ENCODE measurements around the gene NWD2. TPM values are rescaled to one million over a fixed set of nuclear protein-coding genes. Genes with fewer than 3 reads are reported as not detected.

The NWD2 gene
- total and polyA plus RNA-seq, 10 of the 15 experiments (the other 5 are each of a cell fraction or from before 2014, with no cell fraction given) = not detected

GRCh38 chr4:37322122-37322521 lies 77.6 kb downstream of the NWD2 start:
- CTCF ChIA-PET = no interaction called here
- TF ChIP-seq, protein P1, sequence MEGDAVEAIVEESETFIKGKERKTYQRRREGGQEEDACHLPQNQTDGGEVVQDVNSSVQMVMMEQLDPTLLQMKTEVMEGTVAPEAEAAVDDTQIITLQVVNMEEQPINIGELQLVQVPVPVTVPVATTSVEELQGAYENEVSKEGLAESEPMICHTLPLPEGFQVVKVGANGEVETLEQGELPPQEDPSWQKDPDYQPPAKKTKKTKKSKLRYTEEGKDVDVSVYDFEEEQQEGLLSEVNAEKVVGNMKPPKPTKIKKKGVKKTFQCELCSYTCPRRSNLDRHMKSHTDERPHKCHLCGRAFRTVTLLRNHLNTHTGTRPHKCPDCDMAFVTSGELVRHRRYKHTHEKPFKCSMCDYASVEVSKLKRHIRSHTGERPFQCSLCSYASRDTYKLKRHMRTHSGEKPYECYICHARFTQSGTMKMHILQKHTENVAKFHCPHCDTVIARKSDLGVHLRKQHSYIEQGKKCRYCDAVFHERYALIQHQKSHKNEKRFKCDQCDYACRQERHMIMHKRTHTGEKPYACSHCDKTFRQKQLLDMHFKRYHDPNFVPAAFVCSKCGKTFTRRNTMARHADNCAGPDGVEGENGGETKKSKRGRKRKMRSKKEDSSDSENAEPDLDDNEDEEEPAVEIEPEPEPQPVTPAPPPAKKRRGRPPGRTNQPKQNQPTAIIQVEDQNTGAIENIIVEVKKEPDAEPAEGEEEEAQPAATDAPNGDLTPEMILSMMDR (IDR thresholded peaks at IDR 0.05 in 2 of 3, conservative IDR thresholded peaks at IDR 0.05 in 1 of 3; ENCODE audit: control insufficient read depth in 2 of 3, extremely low read depth in 1 of 3, insufficient read depth in 1 of 3, low read depth in 3 of 3, low read length in 3 of 3) = no peak
- TF ChIP-seq RELA (IDR thresholded peaks at IDR 0.05; ENCODE audit: borderline replicate concordance, partially characterized antibody) = no peak
- no peak for TF ChIP-seq HDGF (IDR thresholded peaks at IDR 0.05)
- no peak for TF ChIP-seq RBBP5 (conservative IDR thresholded peaks at IDR 0.05)
- no peak for TF ChIP-seq KDM1A (IDR thresholded peaks at IDR 0.05; ENCODE audit: borderline replicate concordance)
- no peak for TF ChIP-seq IKZF2 (IDR thresholded peaks at IDR 0.05)

DNA sequence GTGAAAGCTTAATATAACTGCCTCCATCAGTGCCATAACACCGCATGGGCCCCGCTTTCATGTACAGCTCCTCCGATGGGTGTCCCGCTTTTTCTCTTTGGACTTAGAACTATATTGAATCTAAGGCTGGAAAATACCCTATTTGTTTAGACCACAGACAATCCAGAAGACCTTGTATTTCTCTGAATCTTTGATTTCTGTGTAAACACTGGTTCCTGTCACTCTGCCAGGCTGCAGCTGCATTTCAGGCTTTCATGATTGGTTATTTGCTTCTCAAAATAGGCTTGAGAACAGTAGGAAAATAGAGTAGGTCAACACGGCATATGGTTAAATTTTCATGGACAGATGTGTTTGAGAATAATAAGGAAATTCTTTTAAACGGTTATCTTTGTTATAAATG lies 80.0 kb downstream of the NWD2 start:
- Histone ChIP-seq H3K4me2 (ENCODE audit: control insufficient read depth, insufficient read depth) (no peak overlapping the region), H4K20me1 (ENCODE audit: control insufficient read depth, insufficient read depth) (no peaks in the 10 kb centered on the region), H3K27ac (ENCODE audit: control insufficient read depth, insufficient read depth) (no peak overlapping the region), H3K4me3 (no peak overlapping the region), H2AFZ (ENCODE audit: control insufficient read depth, low read depth, low read length) (no peak overlapping the region), H3K4me1 (ENCODE audit: control insufficient read depth, insufficient read depth, low read length) (no peaks in the 10 kb centered on the region), H3K27me3 (replicated peaks in 1 of 2; ENCODE audit: control insufficient read depth in 2 of 2, insufficient read depth in 2 of 2, low read length in 1 of 2) (no peaks in the 10 kb centered on the region), H3K36me3 (ENCODE audit: control insufficient read depth in 2 of 2, insufficient read depth in 2 of 2, low read length in 1 of 2) (no peaks in the 10 kb centered on the region), H3K79me2 (ENCODE audit: control insufficient read depth, insufficient read depth, low read length) (no peaks in the 10 kb centered on the region), H3K9ac (ENCODE audit: control insufficient read depth, insufficient read depth, low read length) (no peak overlapping the region), H3K9me3 (replicated peaks; ENCODE audit: control insufficient read depth, insufficient read depth, low read length) (no peaks in the 10 kb centered on the region)
- POLR2A ChIA-PET = no interaction called here
- no peak for FAIRE-seq
- 67% methylated on average over 6 of the region's 6 CpGs for WGBS (ENCODE audit: insufficient coverage, insufficient replicate concordance, low lambda C conversion rate, missing lambda C conversion rate)
- RAD21 ChIA-PET (ENCODE audit: unreplicated experiment) = no interaction called here
- ATAC-seq = no peak
- BruUV-seq (replicated peaks) = no TSS peak
- SMC1A ChIA-PET (ENCODE audit: uncharacterized antibody, unreplicated experiment) = no interaction called here
- intact Hi-C loops (cut with micrococcal nuclease; ENCODE audit: unreplicated experiment) = no loop called here
- CTCF ChIA-PET = no interaction called here
- DNase-seq (ENCODE audit: low read depth, low spot score) = no peak
- in situ Hi-C loops (cut with MboI) = no loop called here
- TF ChIP-seq STAT3 (IDR thresholded peaks at IDR 0.05; ENCODE audit: low read depth, low read length) = no peak
- TF ChIP-seq ZNF24 (IDR thresholded peaks at IDR 0.05) = no peak
- TF ChIP-seq, protein P2, sequence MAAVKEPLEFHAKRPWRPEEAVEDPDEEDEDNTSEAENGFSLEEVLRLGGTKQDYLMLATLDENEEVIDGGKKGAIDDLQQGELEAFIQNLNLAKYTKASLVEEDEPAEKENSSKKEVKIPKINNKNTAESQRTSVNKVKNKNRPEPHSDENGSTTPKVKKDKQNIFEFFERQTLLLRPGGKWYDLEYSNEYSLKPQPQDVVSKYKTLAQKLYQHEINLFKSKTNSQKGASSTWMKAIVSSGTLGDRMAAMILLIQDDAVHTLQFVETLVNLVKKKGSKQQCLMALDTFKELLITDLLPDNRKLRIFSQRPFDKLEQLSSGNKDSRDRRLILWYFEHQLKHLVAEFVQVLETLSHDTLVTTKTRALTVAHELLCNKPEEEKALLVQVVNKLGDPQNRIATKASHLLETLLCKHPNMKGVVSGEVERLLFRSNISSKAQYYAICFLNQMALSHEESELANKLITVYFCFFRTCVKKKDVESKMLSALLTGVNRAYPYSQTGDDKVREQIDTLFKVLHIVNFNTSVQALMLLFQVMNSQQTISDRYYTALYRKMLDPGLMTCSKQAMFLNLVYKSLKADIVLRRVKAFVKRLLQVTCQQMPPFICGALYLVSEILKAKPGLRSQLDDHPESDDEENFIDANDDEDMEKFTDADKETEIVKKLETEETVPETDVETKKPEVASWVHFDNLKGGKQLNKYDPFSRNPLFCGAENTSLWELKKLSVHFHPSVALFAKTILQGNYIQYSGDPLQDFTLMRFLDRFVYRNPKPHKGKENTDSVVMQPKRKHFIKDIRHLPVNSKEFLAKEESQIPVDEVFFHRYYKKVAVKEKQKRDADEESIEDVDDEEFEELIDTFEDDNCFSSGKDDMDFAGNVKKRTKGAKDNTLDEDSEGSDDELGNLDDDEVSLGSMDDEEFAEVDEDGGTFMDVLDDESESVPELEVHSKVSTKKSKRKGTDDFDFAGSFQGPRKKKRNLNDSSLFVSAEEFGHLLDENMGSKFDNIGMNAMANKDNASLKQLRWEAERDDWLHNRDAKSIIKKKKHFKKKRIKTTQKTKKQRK (IDR thresholded peaks at IDR 0.05; ENCODE audit: low read depth, low read length) = no peak
- TF ChIP-seq DPF2 (IDR thresholded peaks at IDR 0.05) = no peak
- no peak for TF ChIP-seq STAT1 (conservative IDR thresholded peaks at IDR 0.05)
- no peak for TF ChIP-seq IRF4 (IDR thresholded peaks at IDR 0.05; ENCODE audit: low read depth, low read length)
- no peak for TF ChIP-seq SUPT20H (IDR thresholded peaks at IDR 0.05; ENCODE audit: borderline replicate concordance, control insufficient read depth, low read depth, low read length)
- no peak for TF ChIP-seq WRNIP1 (IDR thresholded peaks at IDR 0.05; ENCODE audit: borderline replicate concordance, low read depth, low read length)

More at GRCh38 chr4:37322122-37322521, 77.6 kb downstream of the NWD2 start:
- Histone ChIP-seq H3K4me1 (ENCODE audit: control insufficient read depth, insufficient read depth, low read length) (no peaks in the 10 kb centered on the region), H3K79me2 (ENCODE audit: control insufficient read depth, insufficient read depth, low read length) (no peaks in the 10 kb centered on the region), H3K4me2 (ENCODE audit: control insufficient read depth, insufficient read depth) (no peak overlapping the region), H2AFZ (ENCODE audit: control insufficient read depth, low read depth, low read length) (no peak overlapping the region), H3K4me3 (no peak overlapping the region), H4K20me1 (ENCODE audit: control insufficient read depth, insufficient read depth) (no peaks in the 10 kb centered on the region), H3K27ac (ENCODE audit: control insufficient read depth, insufficient read depth) (no peak overlapping the region), H3K9me3 (replicated peaks; ENCODE audit: control insufficient read depth, insufficient read depth, low read length) (no peaks in the 10 kb centered on the region), H3K36me3 (ENCODE audit: control insufficient read depth in 2 of 2, insufficient read depth in 2 of 2, low read length in 1 of 2) (no peaks in the 10 kb centered on the region), H3K27me3 (replicated peaks in 1 of 2; ENCODE audit: control insufficient read depth in 2 of 2, insufficient read depth in 2 of 2, low read length in 1 of 2) (no peaks in the 10 kb centered on the region), H3K9ac (ENCODE audit: control insufficient read depth, insufficient read depth, low read length) (no peak overlapping the region)
- in situ Hi-C loops (cut with MboI) (no loop called here), intact Hi-C loops (cut with micrococcal nuclease; ENCODE audit: unreplicated experiment) (no loop called here)
- ChIA-PET RAD21 (ENCODE audit: unreplicated experiment) (no interaction called here), SMC1A (ENCODE audit: uncharacterized antibody, unreplicated experiment) (no interaction called here), POLR2A (no interaction called here)
- ATAC-seq (no peak), FAIRE-seq (no peak), DNase-seq (ENCODE audit: low read depth, low spot score) (no peak)
- WGBS (ENCODE audit: insufficient coverage, insufficient replicate concordance, low lambda C conversion rate, missing lambda C conversion rate) = 26% methylated on average over 2 of the region's 2 CpGs
- BruUV-seq (replicated peaks) = no TSS peak
